Mesothelial cell of epicardium (in vitro differentiated cells): ENCODE measurements around the gene HS3ST5. TPM values are rescaled to one million over a fixed set of nuclear protein-coding genes. Genes with fewer than 3 reads are reported as not detected.

Experiments used
- DNase-seq, 2 experiments: peaks; one replicate each; pipeline ENCODE4 v3.0.0; 2021; ENCODE audit warnings: low spot score in 2 of 2; ENCODE audit not compliant: unreplicated experiment in 2 of 2
- H3K27ac Mint-ChIP-seq: 2 replicates; pipeline ENCODE4 v1.8.0; 2021; ENCODE audit warnings: mixed read lengths
- H3K27me3 Mint-ChIP-seq: 2 replicates; pipeline ENCODE4 v1.8.0; 2021; ENCODE audit warnings: low read depth, mixed read lengths
- H3K36me3 Mint-ChIP-seq: 2 replicates; pipeline ENCODE4 v1.8.0; 2021; ENCODE audit warnings: mixed read lengths
- H3K4me1 Mint-ChIP-seq: 2 replicates; pipeline ENCODE4 v1.8.0; 2021; ENCODE audit warnings: mixed read lengths
- H3K4me3 Mint-ChIP-seq: 2 replicates; pipeline ENCODE4 v1.8.0; 2021; ENCODE audit warnings: mild to moderate bottlenecking, moderate library complexity, mixed read lengths
- H3K9me3 Mint-ChIP-seq: 2 replicates; pipeline ENCODE4 v1.8.0; 2021; ENCODE audit warnings: mixed read lengths
- CTCF ChIP-seq: fragments of 200-600 bp; sonication (generic); IDR thresholded peaks from one replicate; pipeline ENCODE4 v1.5.0; 2021; ENCODE audit warnings: antibody characterized with exemption; ENCODE audit not compliant: unreplicated experiment
- total RNA-seq: library from RNA; stranded (reverse); gene quantifications from 3 replicates; pipeline ENCODE4 v1.2.1, GENCODE V29; 2021

Gene HS3ST5
- total RNA-seq, 1 donor from 2014 or later, result 0.49 TPM

GRCh38 chr6:114121913-114122662 lies 220.7 kb downstream of the HS3ST5 start:
- H3K27ac Mint-ChIP-seq, result no peak overlapping the region
- H3K36me3 Mint-ChIP-seq, result no peaks in the 10 kb centered on the region
- DNase-seq, result no peak

GRCh38 chr6:114119056-114119455 lies 223.8 kb downstream of the HS3ST5 start:
- Mint-ChIP-seq H3K27me3 (no peaks in the 10 kb centered on the region), H3K27ac (no peak overlapping the region), H3K4me1 (peaks cover 9% of the 10 kb centered on the region), H3K4me3 (no peak overlapping the region), H3K9me3 (no peaks in the 10 kb centered on the region), H3K36me3 (no peaks in the 10 kb centered on the region)
- no peak for DNase-seq
- TF ChIP-seq CTCF, result no peak

More at GRCh38 chr6:114121913-114122662, 220.7 kb downstream of the HS3ST5 start:
- no peak for TF ChIP-seq CTCF
- Mint-ChIP-seq H3K9me3 (no peaks in the 10 kb centered on the region), H3K4me3 (no peak overlapping the region), H3K27me3 (no peaks in the 10 kb centered on the region), H3K4me1 (peaks cover 23% of the 10 kb centered on the region)

GRCh38 chr6:114115652-114116051 lies 227.2 kb downstream of the HS3ST5 start:
- no peak for DNase-seq
- Mint-ChIP-seq H3K4me3 (no peak overlapping the region), H3K27ac (no peak overlapping the region), H3K27me3 (no peaks in the 10 kb centered on the region), H3K36me3 (no peaks in the 10 kb centered on the region), H3K4me1 (peaks cover 3% of the 10 kb centered on the region), H3K9me3 (no peaks in the 10 kb centered on the region)
- TF ChIP-seq CTCF, result no peak

- Mint-ChIP-seq H3K27ac (no peak overlapping the region), H3K4me1 (peaks cover 20% of the 10 kb centered on the region), H3K36me3 (no peaks in the 10 kb centered on the region), H3K9me3 (peaks cover 3% of the 10 kb centered on the region), H3K27me3 (no peaks in the 10 kb centered on the region), H3K4me3 (no peak overlapping the region)
- DNase-seq, result peak; percentile 42 to 64
- TF ChIP-seq CTCF, result no peak
Measured at GRCh38 chr6:114108119-114109002, 234.5 kb downstream of the HS3ST5 start.

GRCh38 chr6:114106020-114106419 lies 236.8 kb downstream of the HS3ST5 start:
- Mint-ChIP-seq H3K4me3 (no peak overlapping the region), H3K9me3 (peaks cover 3% of the 10 kb centered on the region), H3K27me3 (no peaks in the 10 kb centered on the region), H3K36me3 (no peaks in the 10 kb centered on the region), H3K4me1 (peaks cover 20% of the 10 kb centered on the region), H3K27ac (no peak overlapping the region)
- no peak for TF ChIP-seq CTCF
- DNase-seq, result no peak
